IMR-90 (cell line): ENCODE data around the gene P2RX7.

Experiments used
- POLR2A ChIP-seq: IDR thresholded peaks from 2 replicates; pipeline ENCODE4 v1.6.1; 2012; ENCODE audit warnings: mild to moderate bottlenecking, low read depth, low read length
- TF ChIP-seq, protein P1 (sequence below): conservative IDR thresholded peaks from 2 replicates; pipeline ENCODE4 v1.5.1; 2012; ENCODE audit warnings: mild to moderate bottlenecking, low read depth, low read length, improper control_type of control experiment

- no peak for TF ChIP-seq POLR2A
- TF ChIP-seq, protein P1, sequence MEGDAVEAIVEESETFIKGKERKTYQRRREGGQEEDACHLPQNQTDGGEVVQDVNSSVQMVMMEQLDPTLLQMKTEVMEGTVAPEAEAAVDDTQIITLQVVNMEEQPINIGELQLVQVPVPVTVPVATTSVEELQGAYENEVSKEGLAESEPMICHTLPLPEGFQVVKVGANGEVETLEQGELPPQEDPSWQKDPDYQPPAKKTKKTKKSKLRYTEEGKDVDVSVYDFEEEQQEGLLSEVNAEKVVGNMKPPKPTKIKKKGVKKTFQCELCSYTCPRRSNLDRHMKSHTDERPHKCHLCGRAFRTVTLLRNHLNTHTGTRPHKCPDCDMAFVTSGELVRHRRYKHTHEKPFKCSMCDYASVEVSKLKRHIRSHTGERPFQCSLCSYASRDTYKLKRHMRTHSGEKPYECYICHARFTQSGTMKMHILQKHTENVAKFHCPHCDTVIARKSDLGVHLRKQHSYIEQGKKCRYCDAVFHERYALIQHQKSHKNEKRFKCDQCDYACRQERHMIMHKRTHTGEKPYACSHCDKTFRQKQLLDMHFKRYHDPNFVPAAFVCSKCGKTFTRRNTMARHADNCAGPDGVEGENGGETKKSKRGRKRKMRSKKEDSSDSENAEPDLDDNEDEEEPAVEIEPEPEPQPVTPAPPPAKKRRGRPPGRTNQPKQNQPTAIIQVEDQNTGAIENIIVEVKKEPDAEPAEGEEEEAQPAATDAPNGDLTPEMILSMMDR, result no peak
These were observed 76.5 kb downstream of the P2RX7 start for GRCh38 chr12:121209221-121209620.
